ENCODE measurements around the gene SFPQ. TPM values are rescaled to one million over a fixed set of nuclear protein-coding genes. Genes with fewer than 3 reads are reported as not detected.

The SFPQ gene
- total and polyA plus RNA-seq, 2 donors (not counting 1 experiment from before 2014, with no cell fraction given): 123 to 138 TPM

DNA sequence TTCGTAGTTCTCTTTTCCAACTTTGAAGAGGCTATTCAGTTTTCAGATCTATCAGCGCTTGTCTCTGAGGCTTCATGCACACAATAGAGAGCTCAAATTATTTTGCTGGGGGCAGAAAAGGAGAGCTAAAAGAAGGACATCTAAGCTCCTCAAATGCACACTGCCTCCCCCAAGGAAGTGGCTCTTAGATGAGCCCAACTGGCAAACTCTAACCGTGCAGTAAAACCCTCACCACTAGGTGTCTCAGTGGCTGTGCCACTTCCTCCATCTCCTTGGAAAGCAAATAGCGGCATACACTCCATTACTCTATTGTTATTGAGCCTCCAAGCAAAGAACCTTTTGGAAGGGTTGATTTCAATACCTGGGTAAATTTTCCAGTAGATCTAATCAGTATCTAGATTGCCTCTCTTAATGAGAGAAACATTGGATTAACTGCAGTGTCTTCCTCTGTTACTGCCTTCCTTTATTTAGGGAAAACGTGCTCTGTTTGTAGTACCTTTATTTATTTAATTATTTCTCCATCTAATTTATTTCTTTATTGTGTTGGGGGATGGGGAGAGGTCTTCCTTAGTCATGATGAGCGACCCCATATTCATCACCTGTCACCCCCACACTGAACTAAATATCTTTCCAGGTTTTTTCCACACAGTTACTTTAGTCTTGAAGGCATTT, 9.2 kb upstream of the SFPQ start:
- Histone ChIP-seq H3K36me3 (ENCODE audit: control insufficient read depth, insufficient read depth, low read length) (no peaks in the 10 kb centered on the region), H3K4me1 (ENCODE audit: control insufficient read depth, extremely low read depth, insufficient read depth, low read length) (no peaks in the 10 kb centered on the region)

DNA sequence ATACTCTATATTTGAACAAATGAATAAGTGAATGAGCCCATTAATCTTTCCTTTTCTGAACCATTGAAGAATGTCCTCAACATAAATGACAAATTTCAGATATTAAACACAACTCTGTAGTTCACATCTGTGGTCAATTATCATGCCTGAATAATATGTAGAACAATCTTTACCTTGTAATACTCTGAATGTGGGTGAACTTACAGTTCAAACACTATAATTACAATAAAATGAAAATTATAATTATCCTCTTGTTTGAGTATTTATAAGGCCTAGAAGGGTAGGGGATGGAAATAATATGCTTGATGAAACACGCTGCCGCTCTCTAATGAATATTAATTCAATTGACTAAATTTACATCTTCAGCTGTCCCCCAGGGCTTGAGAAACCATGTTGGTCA, 8.7 kb upstream of the SFPQ start:
- H3K9ac ChIP-seq (ENCODE audit: insufficient read depth, low read length): no peak overlapping the region
- no peaks in the 10 kb centered on the region for H3K9me3 ChIP-seq (ENCODE audit: control insufficient read depth, insufficient read depth, low read depth, low read length)
- H3K27ac ChIP-seq (ENCODE audit: insufficient read depth, low read length): no peak overlapping the region
- TF ChIP-seq EZH2 (IDR thresholded peaks at IDR 0.05; ENCODE audit: low read length, missing control alignments): no peak
- TF ChIP-seq, protein P1, sequence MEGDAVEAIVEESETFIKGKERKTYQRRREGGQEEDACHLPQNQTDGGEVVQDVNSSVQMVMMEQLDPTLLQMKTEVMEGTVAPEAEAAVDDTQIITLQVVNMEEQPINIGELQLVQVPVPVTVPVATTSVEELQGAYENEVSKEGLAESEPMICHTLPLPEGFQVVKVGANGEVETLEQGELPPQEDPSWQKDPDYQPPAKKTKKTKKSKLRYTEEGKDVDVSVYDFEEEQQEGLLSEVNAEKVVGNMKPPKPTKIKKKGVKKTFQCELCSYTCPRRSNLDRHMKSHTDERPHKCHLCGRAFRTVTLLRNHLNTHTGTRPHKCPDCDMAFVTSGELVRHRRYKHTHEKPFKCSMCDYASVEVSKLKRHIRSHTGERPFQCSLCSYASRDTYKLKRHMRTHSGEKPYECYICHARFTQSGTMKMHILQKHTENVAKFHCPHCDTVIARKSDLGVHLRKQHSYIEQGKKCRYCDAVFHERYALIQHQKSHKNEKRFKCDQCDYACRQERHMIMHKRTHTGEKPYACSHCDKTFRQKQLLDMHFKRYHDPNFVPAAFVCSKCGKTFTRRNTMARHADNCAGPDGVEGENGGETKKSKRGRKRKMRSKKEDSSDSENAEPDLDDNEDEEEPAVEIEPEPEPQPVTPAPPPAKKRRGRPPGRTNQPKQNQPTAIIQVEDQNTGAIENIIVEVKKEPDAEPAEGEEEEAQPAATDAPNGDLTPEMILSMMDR (conservative IDR thresholded peaks at IDR 0.05 in 1 of 2, IDR thresholded peaks at IDR 0.05 in 1 of 2; ENCODE audit: low read depth in 1 of 2, low read length in 2 of 2): no peak
- H3K27me3 ChIP-seq (ENCODE audit: control insufficient read depth, insufficient read depth, low read length): no peaks in the 10 kb centered on the region
- no peak overlapping the region for H3K4me3 ChIP-seq (replicated peaks in 1 of 4; ENCODE audit: control extremely low read depth in 1 of 4, insufficient read depth in 1 of 4, low read depth in 3 of 4, low read length in 4 of 4)
- no peak overlapping the region for H2AFZ ChIP-seq (ENCODE audit: low read length)
- H4K20me1 ChIP-seq (ENCODE audit: control insufficient read depth, extremely low read depth, insufficient read depth, low read length): no peaks in the 10 kb centered on the region
- H3K36me3 ChIP-seq (ENCODE audit: control insufficient read depth, insufficient read depth, low read length): no peaks in the 10 kb centered on the region
- no peaks in the 10 kb centered on the region for H3K79me2 ChIP-seq (ENCODE audit: control insufficient read depth, insufficient read depth, low read length)
- H3K4me2 ChIP-seq (ENCODE audit: extremely low read depth, insufficient read depth, low read length): no peak overlapping the region
- DNase-seq (ENCODE audit: low read depth in 2 of 2): no peak
- H3K4me1 ChIP-seq (ENCODE audit: control insufficient read depth, extremely low read depth, insufficient read depth, low read length): no peaks in the 10 kb centered on the region

More for the DNA sequence above, 9.2 kb upstream of the SFPQ start:
- Histone ChIP-seq H3K9ac (ENCODE audit: insufficient read depth, low read length) (no peak overlapping the region), H3K4me2 (ENCODE audit: extremely low read depth, insufficient read depth, low read length) (no peak overlapping the region), H3K27me3 (ENCODE audit: control insufficient read depth, insufficient read depth, low read length) (no peaks in the 10 kb centered on the region), H3K79me2 (ENCODE audit: control insufficient read depth, insufficient read depth, low read length) (no peaks in the 10 kb centered on the region), H3K27ac (ENCODE audit: insufficient read depth, low read length) (no peak overlapping the region), H4K20me1 (ENCODE audit: control insufficient read depth, extremely low read depth, insufficient read depth, low read length) (no peaks in the 10 kb centered on the region), H2AFZ (ENCODE audit: low read length) (peak overlapping the region; percentile 83), H3K9me3 (ENCODE audit: control insufficient read depth, insufficient read depth, low read depth, low read length) (no peaks in the 10 kb centered on the region), H3K4me3 (replicated peaks in 1 of 4; ENCODE audit: control extremely low read depth in 1 of 4, insufficient read depth in 1 of 4, low read depth in 3 of 4, low read length in 4 of 4) (peak overlapping the region in 1 of 4 experiments; percentile 43)
- TF ChIP-seq, protein P1 (conservative IDR thresholded peaks at IDR 0.05 in 1 of 2, IDR thresholded peaks at IDR 0.05 in 1 of 2; ENCODE audit: low read depth in 1 of 2, low read length in 2 of 2): peak; percentile 93 to 96
- TF ChIP-seq EZH2 (IDR thresholded peaks at IDR 0.05; ENCODE audit: low read length, missing control alignments): no peak
- peak; percentile 76 to 86 for DNase-seq (ENCODE audit: low read depth in 2 of 2)

DNA sequence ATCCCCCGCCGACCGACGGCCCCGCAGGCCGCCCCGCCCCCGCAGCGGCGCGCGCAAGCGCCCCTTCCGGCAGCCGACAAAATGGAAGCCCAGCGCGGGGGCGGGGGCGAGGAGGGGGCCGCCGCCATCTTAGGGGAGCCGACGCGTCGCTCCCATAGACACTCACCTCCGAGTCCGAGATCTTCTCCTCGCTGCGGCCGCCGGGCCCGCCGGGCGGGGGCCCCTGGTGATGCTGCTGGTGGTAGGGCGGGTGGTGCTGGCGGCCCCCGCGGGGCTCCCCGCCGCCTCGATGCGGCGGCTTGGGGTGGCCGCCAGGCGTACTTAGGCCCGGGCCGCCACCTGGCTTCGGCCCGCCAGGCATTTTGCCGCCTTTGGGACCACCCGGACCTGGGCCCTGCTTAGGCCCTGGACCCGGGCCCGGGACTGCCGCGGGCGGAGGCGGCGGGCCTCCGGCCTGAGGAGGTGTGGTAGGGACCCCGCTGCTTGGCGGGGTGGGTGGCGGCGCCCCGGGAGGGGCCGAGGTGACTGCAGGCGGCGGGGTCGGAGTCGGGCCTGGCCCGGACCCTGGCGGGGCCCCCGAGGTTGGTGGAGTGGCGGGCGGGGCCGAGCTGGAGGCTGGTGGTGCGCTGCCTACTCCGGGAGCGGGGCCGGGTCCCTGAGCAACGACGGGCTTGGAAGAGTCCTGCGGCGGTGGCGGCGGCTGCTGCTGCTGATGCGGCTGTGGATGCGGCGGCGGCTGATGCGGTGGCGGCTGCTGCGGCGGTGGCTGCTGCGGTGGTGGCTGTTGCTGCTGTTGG, 691 bp downstream of the SFPQ start:
- Histone ChIP-seq H3K36me3 (ENCODE audit: control insufficient read depth, insufficient read depth, low read length) (peaks cover 6% of the 10 kb centered on the region), H2AFZ (ENCODE audit: low read length) (no peak overlapping the region), H4K20me1 (ENCODE audit: control insufficient read depth, extremely low read depth, insufficient read depth, low read length) (peaks cover 19% of the 10 kb centered on the region), H3K9me3 (ENCODE audit: control insufficient read depth, insufficient read depth, low read depth, low read length) (no peaks in the 10 kb centered on the region), H3K4me2 (ENCODE audit: extremely low read depth, insufficient read depth, low read length) (no peak overlapping the region), H3K4me1 (ENCODE audit: control insufficient read depth, extremely low read depth, insufficient read depth, low read length) (peaks cover 8% of the 10 kb centered on the region), H3K27ac (ENCODE audit: insufficient read depth, low read length) (peak overlapping the region; percentile 92), H3K9ac (ENCODE audit: insufficient read depth, low read length) (peak overlapping the region; percentile 98), H3K4me3 (replicated peaks in 1 of 4; ENCODE audit: control extremely low read depth in 1 of 4, insufficient read depth in 1 of 4, low read depth in 3 of 4, low read length in 4 of 4) (peak overlapping the region; percentile 80 to 97 (median 90)), H3K27me3 (ENCODE audit: control insufficient read depth, insufficient read depth, low read length) (no peaks in the 10 kb centered on the region), H3K79me2 (ENCODE audit: control insufficient read depth, insufficient read depth, low read length) (peaks cover 56% of the 10 kb centered on the region)
- peak; percentile 72 to 74 for DNase-seq (ENCODE audit: low read depth in 2 of 2)
- no peak for TF ChIP-seq EZH2 (IDR thresholded peaks at IDR 0.05; ENCODE audit: low read length, missing control alignments)
- TF ChIP-seq, protein P1 (conservative IDR thresholded peaks at IDR 0.05 in 1 of 2, IDR thresholded peaks at IDR 0.05 in 1 of 2; ENCODE audit: low read depth in 1 of 2, low read length in 2 of 2): no peak

Measured in fibroblast of lung (primary cell).